Activated CD8-positive, alpha-beta memory T cell treated with anti-CD3 and anti-CD28 coated beads, Interleukin-2, amount 50 U/mL, for 24 hours (primary cell): ENCODE data around the gene JAZF1.

Experiments used
- DNase-seq: peaks from one replicate; pipeline ENCODE4 v3.0.0-alpha.2; 2020; ENCODE audit errors: extremely low read depth

Gene JAZF1

GRCh38 chr7:28191751-28192150 is 11.2 kb upstream of the JAZF1 start:
- no peak for DNase-seq

GRCh38 chr7:28191184-28191583 is 10.6 kb upstream of the JAZF1 start:
- DNase-seq, result no peak

- no peak for DNase-seq
These were observed 9.6 kb upstream of the JAZF1 start for GRCh38 chr7:28190077-28190710.

GRCh38 chr7:28187012-28187411 is 6.4 kb upstream of the JAZF1 start:
- no peak for DNase-seq

- no peak for DNase-seq
These were observed 3.0 kb upstream of the JAZF1 start for GRCh38 chr7:28183627-28184026.

GRCh38 chr7:28182071-28182471 is 1.5 kb upstream of the JAZF1 start:
- DNase-seq, result no peak

GRCh38 chr7:28181416-28181815 is 821 bp upstream of the JAZF1 start:
- no peak for DNase-seq

- no peak for DNase-seq
These were observed 598 bp downstream of the JAZF1 start for GRCh38 chr7:28180031-28180363.

GRCh38 chr7:28179120-28180030 is 1.2 kb downstream of the JAZF1 start:
- DNase-seq, result no peak

GRCh38 chr7:28178599-28178998 is 2.0 kb downstream of the JAZF1 start:
- DNase-seq, result no peak

GRCh38 chr7:28177836-28178235 is 2.8 kb downstream of the JAZF1 start:
- no peak for DNase-seq

- DNase-seq, result no peak
These were observed 4.0 kb downstream of the JAZF1 start for GRCh38 chr7:28176645-28177044.

GRCh38 chr7:28176174-28176573 is 4.4 kb downstream of the JAZF1 start:
- DNase-seq, result no peak

GRCh38 chr7:28174901-28175661 is 5.5 kb downstream of the JAZF1 start:
- DNase-seq, result no peak

- no peak for DNase-seq
These were observed 6.2 kb downstream of the JAZF1 start for GRCh38 chr7:28174442-28174841.

- DNase-seq, result no peak
These were observed 7.1 kb downstream of the JAZF1 start for GRCh38 chr7:28173531-28173930.

- DNase-seq, result no peak
These were observed 7.6 kb downstream of the JAZF1 start for GRCh38 chr7:28172958-28173357.

GRCh38 chr7:28170701-28171100 is 9.9 kb downstream of the JAZF1 start:
- no peak for DNase-seq

GRCh38 chr7:28169230-28169629 is 11.4 kb downstream of the JAZF1 start:
- no peak for DNase-seq

- DNase-seq, result no peak
These were observed 12.0 kb downstream of the JAZF1 start for GRCh38 chr7:28168393-28169158.

GRCh38 chr7:28166982-28167715 is 13.4 kb downstream of the JAZF1 start:
- DNase-seq, result no peak
